Immature natural killer cell (primary cell): ENCODE data around the gene PERP. TPM values are rescaled to one million over a fixed set of nuclear protein-coding genes. Genes with fewer than 3 reads are reported as not detected.

Experiments used
- DNase-seq, 3 donors: peaks; one replicate each; pipeline ENCODE4 v3.0.0; 2022; ENCODE audit warnings: mixed read lengths in 1 of 3
- H3K27ac Mint-ChIP-seq, 6 donors: one replicate each; pipeline ENCODE4 v1.8.0; 2020; ENCODE audit warnings: mixed read lengths in 6 of 6, mild to moderate bottlenecking in 5 of 6, inconsistent platforms in 4 of 6, moderate library complexity in 3 of 6
- H3K27me3 Mint-ChIP-seq, 3 donors: one replicate each; pipeline ENCODE4 v1.8.0; 2020 to 2021; ENCODE audit warnings: low read depth in 3 of 3, mild to moderate bottlenecking in 3 of 3, mixed read lengths in 3 of 3, moderate library complexity in 3 of 3, inconsistent platforms in 1 of 3
- H3K36me3 Mint-ChIP-seq, 3 donors: one replicate each; pipeline ENCODE4 v1.8.0; 2020; ENCODE audit warnings: mixed read lengths in 3 of 3, inconsistent platforms in 2 of 3, mild to moderate bottlenecking in 2 of 3
- H3K4me1 Mint-ChIP-seq, 2 donors: one replicate each; pipeline ENCODE4 v1.8.0; 2020; ENCODE audit warnings: inconsistent platforms in 2 of 2, mild to moderate bottlenecking in 2 of 2, mixed read lengths in 2 of 2, moderate library complexity in 1 of 2
- H3K4me3 Mint-ChIP-seq, 5 donors: one replicate each; pipeline ENCODE4 v1.8.0; 2020; ENCODE audit warnings: mild to moderate bottlenecking in 5 of 5, mixed read lengths in 5 of 5, inconsistent platforms in 3 of 5, moderate library complexity in 3 of 5
- H3K9me3 Mint-ChIP-seq, 6 donors: one replicate each; pipeline ENCODE4 v1.8.0; 2020; ENCODE audit warnings: mild to moderate bottlenecking in 6 of 6, mixed read lengths in 6 of 6, inconsistent platforms in 4 of 6, moderate library complexity in 3 of 6
- polyA plus RNA-seq, 3 donors: library from polyadenylated mRNA; unstranded; fragments of 300-500 nt; fragmentation: Illumina TruSeq; gene quantifications; one replicate each; pipeline ENCODE4 v1.2.3, GENCODE V29; 2021

Gene PERP
- polyA plus RNA-seq, 3 donors from 2014 or later, result 0.46 to 0.92 TPM; not detected in 1

DNA sequence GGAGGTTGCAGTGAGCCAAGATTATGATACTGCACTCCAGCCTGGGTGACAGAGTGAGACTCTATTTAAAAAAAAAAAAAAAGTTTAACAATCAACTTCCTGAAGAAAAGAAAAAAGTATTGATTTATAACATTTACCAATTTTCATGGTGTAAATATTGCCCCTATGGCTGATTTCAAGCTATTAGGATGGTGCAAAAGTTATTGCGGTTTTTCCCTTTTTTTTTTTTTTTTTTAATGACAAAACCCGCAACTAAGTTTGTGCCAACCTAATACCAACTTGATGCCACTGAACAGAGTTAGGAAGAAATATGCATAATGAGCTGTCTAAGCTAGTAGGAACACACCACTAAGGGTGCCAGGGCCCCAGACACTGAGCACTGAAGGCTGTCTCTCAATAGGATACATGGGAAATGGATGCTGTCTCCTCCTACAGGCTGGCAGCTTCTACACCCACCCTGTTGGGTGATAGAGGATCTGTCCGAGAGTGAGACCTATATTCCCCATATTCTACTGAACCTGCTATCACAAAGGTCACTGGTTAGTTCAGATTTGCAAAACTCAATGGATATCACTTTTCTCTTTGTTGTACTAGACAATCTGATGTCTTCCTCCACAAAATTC is 6.5 kb upstream of the PERP start:
- no peaks in the 10 kb centered on the region for H3K9me3 Mint-ChIP-seq
- peaks cover 0 to 12% (median 8%) of the 10 kb centered on the region in 3 donors for H3K27me3 Mint-ChIP-seq
- H3K36me3 Mint-ChIP-seq, result no peaks in the 10 kb centered on the region
- H3K4me3 Mint-ChIP-seq, result no peak overlapping the region
- no peak overlapping the region for H3K27ac Mint-ChIP-seq
- H3K4me1 Mint-ChIP-seq, result no peaks in the 10 kb centered on the region
- DNase-seq, result no peak

DNA sequence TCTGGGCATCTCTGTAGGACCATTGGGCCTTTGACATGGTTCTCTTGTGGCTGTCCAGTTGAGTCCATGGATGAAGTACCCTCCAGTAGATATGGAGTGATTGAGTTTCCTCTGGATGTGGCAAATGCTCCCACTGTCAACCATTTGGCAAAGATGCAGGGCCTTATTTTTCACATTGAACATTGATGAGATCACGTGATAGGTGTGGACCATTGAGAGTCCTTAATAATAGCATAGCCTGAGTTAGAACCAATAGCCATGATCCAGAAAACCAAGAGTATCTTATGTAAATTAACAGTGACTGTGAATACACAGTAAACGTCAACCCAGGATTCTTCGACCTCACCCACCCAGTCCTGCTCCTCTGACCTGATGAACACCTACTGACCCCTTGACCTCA is 3.0 kb upstream of the PERP start:
- Mint-ChIP-seq H3K9me3 (no peaks in the 10 kb centered on the region), H3K27ac (no peak overlapping the region), H3K27me3 (peaks cover 11 to 29% (median 12%) of the 10 kb centered on the region in 3 donors), H3K4me1 (peaks cover 16 to 19% of the 10 kb centered on the region in 2 donors), H3K4me3 (no peak overlapping the region), H3K36me3 (no peaks in the 10 kb centered on the region)
- no peak for DNase-seq

DNA sequence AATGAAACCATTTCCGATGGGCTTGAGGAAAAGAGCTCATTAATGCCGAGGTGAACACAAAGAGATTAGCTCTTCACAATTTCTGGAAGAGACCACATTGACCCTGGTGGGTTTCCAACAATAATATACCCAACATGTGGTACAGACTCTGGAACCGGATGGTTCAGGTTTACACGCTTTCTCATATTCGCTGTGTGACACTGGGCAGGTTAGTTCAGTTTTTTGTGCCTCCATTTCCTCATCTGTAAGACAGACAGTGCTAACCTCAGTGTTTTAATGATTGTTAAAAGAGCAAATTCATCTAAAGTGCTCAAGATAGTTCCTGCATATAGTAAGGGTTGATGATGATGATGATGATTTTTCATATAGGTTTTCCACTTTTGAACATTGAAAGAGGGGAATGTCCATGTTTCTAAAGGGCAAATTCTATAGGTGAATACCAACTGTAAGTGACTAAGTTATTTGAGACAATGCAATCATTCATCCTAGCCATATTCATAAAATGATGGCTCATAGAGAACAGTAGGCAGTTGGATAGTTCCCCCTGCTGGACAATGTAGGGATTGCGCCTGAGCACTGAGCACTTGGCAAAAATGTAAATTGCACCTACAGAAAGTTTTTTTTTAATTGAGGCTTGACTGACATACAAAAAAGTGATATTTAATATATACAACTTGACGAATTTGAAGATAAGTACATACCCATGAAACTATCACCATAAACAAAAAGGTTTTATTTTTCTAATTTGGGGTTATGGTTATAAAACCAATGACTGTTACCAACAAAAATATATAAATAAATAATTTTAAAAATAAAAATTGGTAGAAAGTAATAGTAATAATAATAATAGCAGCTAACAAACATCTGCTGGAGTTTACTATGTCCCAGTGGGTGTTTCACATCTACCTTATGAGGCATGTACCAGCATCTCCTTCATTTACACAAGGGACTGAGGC is 2.1 kb upstream of the PERP start:
- H3K27me3 Mint-ChIP-seq, result peaks cover 11 to 25% (median 19%) of the 10 kb centered on the region in 3 donors
- H3K4me1 Mint-ChIP-seq, result peaks cover 16 to 19% of the 10 kb centered on the region in 2 donors
- no peak overlapping the region for H3K27ac Mint-ChIP-seq
- H3K9me3 Mint-ChIP-seq, result no peaks in the 10 kb centered on the region
- H3K4me3 Mint-ChIP-seq, result no peak overlapping the region
- peak; percentile 56 to 69 (median 64) for DNase-seq
- H3K36me3 Mint-ChIP-seq, result no peaks in the 10 kb centered on the region

DNA sequence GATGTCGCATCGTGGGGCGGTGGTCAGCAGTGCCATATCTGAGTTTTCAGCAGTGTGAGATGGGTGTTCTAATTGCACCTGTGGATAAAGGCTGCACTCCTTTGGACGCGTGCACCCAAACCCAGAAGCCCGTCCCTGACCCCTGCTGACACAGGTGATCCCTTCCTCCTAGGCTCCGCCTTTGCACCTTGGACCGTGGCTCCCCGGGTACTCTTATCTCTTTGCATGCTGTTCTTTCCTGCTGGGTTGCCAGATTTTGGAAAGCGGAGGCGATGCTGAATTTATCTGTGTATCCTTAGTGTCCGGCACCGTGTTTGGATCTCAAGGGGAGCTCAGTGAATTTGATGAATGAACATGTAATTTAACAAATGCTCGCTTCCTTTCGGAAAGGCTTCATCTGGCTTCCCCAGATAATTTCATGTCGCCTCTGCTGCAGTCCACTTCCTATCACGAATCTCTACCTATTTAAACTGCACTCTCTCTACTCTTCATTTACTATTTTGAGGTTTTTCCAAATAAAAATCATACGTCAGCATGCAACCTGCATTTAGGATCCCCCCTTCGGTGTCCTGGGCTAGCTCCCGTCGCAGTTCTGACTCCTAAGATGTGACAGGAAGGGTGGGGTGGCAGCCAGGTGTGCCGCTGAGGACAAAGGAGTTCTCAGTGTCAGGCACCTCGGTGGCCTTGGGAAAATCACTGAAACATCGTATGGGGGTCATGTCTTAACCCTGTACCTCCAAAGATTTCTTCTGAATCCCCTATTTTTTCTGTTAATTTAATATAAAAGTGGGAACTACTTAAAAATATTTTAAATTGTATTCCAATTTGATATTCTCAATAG is 753 bp upstream of the PERP start:
- H3K36me3 Mint-ChIP-seq, result no peaks in the 10 kb centered on the region
- peaks cover 16 to 19% of the 10 kb centered on the region in 2 donors for H3K4me1 Mint-ChIP-seq
- H3K9me3 Mint-ChIP-seq, result no peaks in the 10 kb centered on the region
- peak overlapping the region; percentile 71 to 87 (median 85) for H3K4me3 Mint-ChIP-seq
- DNase-seq, result peak in 1 of 3 donors; percentile 6
- H3K27me3 Mint-ChIP-seq, result peaks cover 13 to 25% (median 19%) of the 10 kb centered on the region in 3 donors
- peak overlapping the region in 4 of 6 donors; percentile 27 to 64 (median 52) for H3K27ac Mint-ChIP-seq

DNA sequence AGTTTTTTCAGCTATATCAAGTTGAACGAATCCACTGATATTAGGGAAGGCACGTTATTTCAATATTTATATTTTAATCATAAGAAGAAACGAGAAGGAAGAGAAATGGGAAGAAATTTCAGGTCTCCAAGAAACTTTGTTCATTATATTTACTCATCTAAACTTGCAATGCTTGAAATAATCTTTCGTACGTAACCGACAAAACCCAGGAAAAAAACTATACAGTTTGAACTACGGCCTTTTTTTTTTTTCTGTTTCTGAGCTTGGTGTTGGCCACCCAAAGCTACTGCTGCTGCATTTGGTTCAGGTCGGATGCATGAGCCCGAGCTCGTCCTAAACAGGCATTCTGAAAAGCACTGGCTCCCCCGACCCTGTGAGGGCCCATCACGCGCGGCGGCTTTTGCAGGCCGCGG is 548 bp downstream of the PERP start:
- Mint-ChIP-seq H3K27me3 (peaks cover 13 to 25% (median 19%) of the 10 kb centered on the region in 3 donors), H3K4me1 (peaks cover 16 to 19% of the 10 kb centered on the region in 2 donors), H3K36me3 (no peaks in the 10 kb centered on the region), H3K9me3 (no peaks in the 10 kb centered on the region), H3K4me3 (peak overlapping the region; percentile 77 to 89 (median 82)), H3K27ac (no peak overlapping the region)
- DNase-seq, result no peak

DNA sequence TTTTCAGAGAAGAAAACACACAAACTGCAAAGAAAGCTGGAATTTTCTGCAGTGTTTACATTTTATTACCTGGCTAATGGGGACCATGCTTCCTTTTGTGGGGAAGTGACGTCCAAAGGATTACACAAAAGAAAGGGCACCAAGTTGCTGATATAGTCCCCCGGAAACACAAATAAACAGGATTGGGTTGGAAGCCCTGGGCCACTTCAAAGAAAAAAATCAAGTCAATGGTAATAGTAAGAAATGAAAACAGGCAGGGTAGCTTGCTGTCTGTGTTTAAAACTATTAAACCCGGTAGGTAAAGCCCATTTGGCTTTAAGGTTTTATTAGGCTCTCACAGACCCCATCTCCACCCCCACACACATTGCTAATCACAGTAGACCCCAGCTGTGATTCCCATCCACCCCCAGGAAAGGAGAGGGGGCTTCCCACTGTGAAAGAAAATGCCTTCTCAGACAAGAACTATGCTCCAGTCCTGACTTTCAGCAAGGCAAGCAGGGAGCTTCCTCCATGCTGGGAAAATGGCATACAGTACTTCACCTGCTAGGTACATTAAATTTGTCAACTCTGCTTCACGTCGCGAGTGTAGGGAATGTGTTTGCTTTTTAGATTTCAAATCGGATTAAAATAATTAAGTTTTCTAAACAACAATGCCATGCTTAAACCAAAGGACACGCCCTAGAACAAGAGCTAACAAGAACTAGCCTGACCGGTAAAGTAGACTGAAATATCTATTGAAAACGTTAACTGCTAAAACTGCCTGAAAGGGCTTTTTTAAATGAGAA is 1.1 kb downstream of the PERP start:
- Mint-ChIP-seq H3K4me1 (peaks cover 16 to 19% of the 10 kb centered on the region in 2 donors), H3K4me3 (peak overlapping the region; percentile 77 to 89 (median 82)), H3K9me3 (no peaks in the 10 kb centered on the region), H3K27me3 (peaks cover 13 to 24% (median 19%) of the 10 kb centered on the region in 3 donors), H3K36me3 (no peaks in the 10 kb centered on the region), H3K27ac (no peak overlapping the region)
- no peak for DNase-seq

DNA sequence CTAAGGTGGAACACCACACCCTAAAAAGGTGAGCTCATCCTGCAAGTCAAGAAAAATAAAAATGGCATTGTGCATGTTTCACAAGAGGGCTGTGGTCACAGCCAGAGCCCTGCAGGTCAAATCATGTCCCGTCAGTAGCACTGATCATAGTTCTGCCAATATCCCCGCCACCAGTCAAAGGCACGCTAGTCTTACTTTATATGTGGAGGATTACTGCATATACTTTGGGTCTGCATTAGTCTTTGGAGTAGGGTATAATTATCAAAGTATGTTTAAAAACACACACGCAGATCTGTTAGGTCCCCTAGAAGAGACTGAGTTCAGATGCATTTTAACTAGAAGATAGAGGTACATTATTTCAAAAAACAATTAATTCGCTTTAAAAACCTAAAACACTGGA is 1.8 kb downstream of the PERP start:
- H3K9me3 Mint-ChIP-seq, result no peaks in the 10 kb centered on the region
- H3K27me3 Mint-ChIP-seq, result peaks cover 13 to 22% (median 19%) of the 10 kb centered on the region in 3 donors
- no peak for DNase-seq
- H3K36me3 Mint-ChIP-seq, result no peaks in the 10 kb centered on the region
- peaks cover 16 to 19% of the 10 kb centered on the region in 2 donors for H3K4me1 Mint-ChIP-seq
- peak overlapping the region in 2 of 5 donors; percentile 0 to 86 for H3K4me3 Mint-ChIP-seq
- no peak overlapping the region for H3K27ac Mint-ChIP-seq

DNA sequence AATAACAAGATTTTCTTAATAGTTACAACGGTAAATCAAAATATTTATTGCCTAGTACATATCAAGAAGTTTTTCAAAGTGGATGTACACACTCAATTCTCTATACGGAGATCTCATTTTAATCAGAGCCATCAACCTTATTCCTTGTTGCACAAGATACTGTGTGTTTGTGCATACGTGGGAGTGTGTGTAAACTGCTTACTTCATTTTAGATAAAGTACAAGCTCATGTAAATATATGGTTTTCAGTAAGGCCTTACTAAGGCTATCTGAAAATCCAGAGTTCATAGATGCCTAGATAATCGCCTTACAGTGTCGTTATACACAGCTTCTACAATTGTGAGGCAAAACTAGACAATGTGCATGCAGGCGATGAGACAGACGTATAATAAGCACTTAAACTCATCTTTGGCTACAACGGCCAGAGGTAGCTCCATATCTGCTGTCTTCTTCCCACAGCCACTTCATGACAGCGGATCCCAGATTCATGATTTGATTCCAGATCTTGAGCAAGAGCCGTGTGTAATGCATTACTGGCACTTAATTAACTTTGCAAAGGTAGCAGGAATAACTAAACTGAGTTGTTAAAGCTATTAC is 2.5 kb downstream of the PERP start:
- Mint-ChIP-seq H3K9me3 (no peaks in the 10 kb centered on the region), H3K36me3 (no peaks in the 10 kb centered on the region), H3K4me3 (no peak overlapping the region), H3K4me1 (peaks cover 16 to 19% of the 10 kb centered on the region in 2 donors), H3K27ac (no peak overlapping the region), H3K27me3 (peaks cover 13 to 19% (median 19%) of the 10 kb centered on the region in 3 donors)
- DNase-seq, result no peak

DNA sequence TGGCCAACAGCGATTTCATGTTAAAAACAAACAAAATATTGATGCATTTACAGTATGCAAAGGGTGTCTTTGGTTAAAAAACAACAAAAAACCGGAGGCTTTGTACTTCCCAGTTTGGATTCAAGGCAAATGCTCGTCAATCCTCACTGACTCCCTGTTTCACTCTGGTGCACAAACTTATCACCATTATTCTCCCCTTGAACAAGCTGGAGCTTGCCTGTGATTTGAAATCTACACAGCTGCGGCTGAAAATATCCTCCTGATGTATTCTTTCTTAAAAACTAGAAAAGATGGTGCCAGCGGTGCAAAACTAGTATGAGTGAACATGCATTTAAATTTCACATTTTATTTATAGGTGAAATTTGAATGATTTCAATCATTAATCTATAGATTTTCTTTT is 3.3 kb downstream of the PERP start:
- Mint-ChIP-seq H3K27me3 (peaks cover 13 to 19% (median 15%) of the 10 kb centered on the region in 3 donors), H3K9me3 (no peaks in the 10 kb centered on the region), H3K4me1 (peaks cover 16 to 19% of the 10 kb centered on the region in 2 donors)

DNA sequence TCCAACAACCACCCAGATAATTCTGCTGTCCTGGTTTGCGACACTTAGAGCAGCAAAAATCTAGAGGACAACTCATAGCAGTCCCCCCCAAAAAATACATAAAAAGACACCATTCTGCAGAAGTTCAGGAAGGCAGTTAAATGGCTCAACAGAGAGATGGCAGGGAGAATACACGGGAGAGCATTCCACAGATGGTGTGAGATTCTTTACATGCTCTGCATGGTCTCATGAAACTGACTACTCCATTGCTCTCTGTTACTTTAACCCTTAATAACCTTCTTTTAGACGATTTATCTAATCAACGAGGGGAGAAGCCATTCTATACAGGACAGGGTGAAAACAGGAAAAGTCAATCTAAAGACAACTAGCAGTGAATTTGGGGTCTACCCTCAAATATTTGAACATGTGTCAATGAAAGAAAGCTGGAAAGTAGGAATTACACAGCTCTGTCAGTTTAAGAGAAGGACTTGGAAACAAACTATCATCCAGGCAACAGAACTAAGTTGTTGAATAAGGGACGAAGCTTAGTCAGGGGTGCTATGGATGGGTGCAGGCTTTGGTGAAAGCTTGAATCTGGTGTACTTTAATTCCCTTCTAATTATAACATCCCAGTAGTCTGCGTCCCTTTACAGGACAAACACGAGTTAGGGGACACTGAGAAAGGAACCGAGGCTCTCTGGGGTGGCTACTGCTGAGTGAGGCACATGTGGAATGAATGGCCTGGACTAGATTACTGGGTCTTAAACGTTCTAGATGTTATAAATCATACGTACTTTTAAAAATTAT is 5.1 kb downstream of the PERP start:
- Mint-ChIP-seq H3K9me3 (no peaks in the 10 kb centered on the region), H3K4me1 (peaks cover 8 to 10% of the 10 kb centered on the region in 2 donors), H3K36me3 (no peaks in the 10 kb centered on the region), H3K27ac (no peak overlapping the region), H3K27me3 (peaks cover 9 to 13% (median 11%) of the 10 kb centered on the region in 3 donors), H3K4me3 (no peak overlapping the region)
- DNase-seq, result no peak

More for the DNA sequence above, 3.3 kb downstream of the PERP start:
- no peak overlapping the region for H3K27ac Mint-ChIP-seq
- no peak overlapping the region for H3K4me3 Mint-ChIP-seq
- no peaks in the 10 kb centered on the region for H3K36me3 Mint-ChIP-seq
- no peak for DNase-seq

DNA sequence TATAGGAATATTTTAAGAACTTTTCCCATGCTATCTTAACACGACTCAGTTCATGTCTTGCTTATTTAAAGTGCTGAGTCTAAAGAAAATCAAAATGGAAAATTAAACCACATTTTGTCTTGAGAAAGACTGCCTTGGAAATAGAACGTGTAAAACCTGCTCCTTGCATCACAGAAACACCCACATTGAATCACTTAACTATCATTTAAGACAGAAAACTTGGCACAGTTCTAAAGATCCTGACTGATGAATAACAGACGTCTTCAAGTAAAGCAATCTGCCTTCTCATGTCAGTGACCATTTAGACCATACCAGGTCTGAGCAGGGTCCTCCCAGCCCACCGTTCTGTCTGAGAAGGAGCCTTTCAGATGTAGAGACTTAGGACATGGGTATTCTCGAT is 7.4 kb downstream of the PERP start:
- Mint-ChIP-seq H3K27ac (no peak overlapping the region), H3K4me3 (no peak overlapping the region), H3K4me1 (no peaks in the 10 kb centered on the region), H3K36me3 (no peaks in the 10 kb centered on the region), H3K27me3 (peaks cover 2 to 16% (median 5%) of the 10 kb centered on the region in 3 donors), H3K9me3 (no peaks in the 10 kb centered on the region)
- no peak for DNase-seq

DNA sequence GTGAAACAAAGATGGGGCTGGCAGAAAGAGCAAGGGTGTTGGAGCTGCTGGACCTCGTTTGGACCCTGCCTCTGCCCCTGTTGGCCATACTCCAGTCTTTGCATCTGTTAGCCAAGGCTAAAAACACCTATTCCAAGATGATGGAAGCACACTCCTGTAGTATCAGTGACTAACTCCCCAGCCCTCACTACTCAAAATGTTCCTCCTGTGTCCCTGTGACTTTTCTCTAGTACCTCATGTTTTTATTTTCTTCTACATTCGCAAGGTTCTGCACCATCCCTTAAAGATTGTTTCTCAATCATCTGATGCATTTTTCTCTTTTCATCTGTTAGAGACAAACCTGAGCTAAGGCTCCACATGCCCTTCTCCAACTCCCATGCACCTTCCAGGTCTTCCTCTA is 8.9 kb downstream of the PERP start:
- Mint-ChIP-seq H3K27ac (no peak overlapping the region), H3K27me3 (peaks cover 2 to 11% (median 3%) of the 10 kb centered on the region in 3 donors), H3K4me3 (no peak overlapping the region), H3K36me3 (no peaks in the 10 kb centered on the region), H3K9me3 (no peaks in the 10 kb centered on the region), H3K4me1 (no peaks in the 10 kb centered on the region)
- no peak for DNase-seq
